Cardiac fibroblast (primary cell): ENCODE results near the gene ZBTB21.

Experiments
- DNase-seq, 2 donors: peaks; one replicate each; pipeline versions ENCODE4 v3.0.0 to v3.0.0-alpha.2; 2010; ENCODE audit warnings: low read depth in 2 of 2
- H3K4me3 ChIP-seq, 2 donors: replicated peaks in 1 of 2; 1 replicate in 1 of 2; 2 replicates in 1 of 2; pipeline ENCODE4 v1.5.1; 2011; ENCODE audit warnings: low read depth in 2 of 2, low read length in 2 of 2, mild to moderate bottlenecking in 2 of 2, moderate library complexity in 1 of 2
- TF ChIP-seq, protein P1 (sequence below): IDR thresholded peaks from one replicate; pipeline ENCODE4 v1.5.1; 2011; ENCODE audit warnings: low read depth, mild to moderate bottlenecking, low read length, inconsistent platforms

ZBTB21 gene

DNA sequence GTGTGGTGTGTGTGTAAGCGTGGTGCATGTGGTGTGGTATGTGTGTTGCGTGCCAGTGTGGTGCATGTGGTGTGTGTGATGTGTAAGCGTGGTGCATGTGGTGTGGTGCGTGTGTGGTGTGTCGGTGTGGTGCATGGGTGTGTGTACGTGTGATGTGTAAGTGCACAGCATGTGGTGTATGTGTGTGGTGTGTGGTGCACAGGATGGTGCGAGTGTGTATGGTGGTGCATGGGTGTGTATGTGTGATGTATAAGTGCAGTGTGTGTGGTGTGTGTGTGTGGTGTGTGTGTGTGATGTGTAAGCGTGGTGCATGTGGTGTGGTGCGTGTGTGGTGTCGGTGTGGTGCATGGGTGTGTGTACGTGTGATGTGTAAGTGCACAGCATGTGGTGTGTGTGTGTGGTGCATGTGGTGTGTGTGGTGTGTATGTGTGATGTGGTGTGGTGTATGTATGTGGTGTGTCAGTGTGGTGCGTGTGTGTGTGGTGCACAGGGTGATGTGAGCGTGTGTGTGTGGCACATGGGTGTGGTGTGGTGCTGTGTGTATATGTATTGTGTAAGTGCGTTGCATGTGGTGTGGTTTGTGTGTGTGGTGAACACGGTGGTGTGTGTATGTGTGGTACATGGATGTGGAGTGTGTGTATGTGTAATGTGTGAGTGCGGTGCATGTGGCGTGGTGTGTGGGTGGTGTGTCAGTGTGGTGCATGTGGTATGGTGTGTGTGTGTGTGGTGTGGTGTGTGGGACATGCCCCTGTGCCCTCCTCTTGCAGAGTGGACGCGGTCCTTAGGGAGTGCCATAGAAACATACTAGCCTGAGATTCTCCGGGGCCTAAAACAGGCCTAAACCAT, 55.3 kb downstream of the ZBTB21 start:
- no peak for DNase-seq
- no peak overlapping the region for H3K4me3 ChIP-seq
- TF ChIP-seq, protein P1, sequence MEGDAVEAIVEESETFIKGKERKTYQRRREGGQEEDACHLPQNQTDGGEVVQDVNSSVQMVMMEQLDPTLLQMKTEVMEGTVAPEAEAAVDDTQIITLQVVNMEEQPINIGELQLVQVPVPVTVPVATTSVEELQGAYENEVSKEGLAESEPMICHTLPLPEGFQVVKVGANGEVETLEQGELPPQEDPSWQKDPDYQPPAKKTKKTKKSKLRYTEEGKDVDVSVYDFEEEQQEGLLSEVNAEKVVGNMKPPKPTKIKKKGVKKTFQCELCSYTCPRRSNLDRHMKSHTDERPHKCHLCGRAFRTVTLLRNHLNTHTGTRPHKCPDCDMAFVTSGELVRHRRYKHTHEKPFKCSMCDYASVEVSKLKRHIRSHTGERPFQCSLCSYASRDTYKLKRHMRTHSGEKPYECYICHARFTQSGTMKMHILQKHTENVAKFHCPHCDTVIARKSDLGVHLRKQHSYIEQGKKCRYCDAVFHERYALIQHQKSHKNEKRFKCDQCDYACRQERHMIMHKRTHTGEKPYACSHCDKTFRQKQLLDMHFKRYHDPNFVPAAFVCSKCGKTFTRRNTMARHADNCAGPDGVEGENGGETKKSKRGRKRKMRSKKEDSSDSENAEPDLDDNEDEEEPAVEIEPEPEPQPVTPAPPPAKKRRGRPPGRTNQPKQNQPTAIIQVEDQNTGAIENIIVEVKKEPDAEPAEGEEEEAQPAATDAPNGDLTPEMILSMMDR = no peak

GRCh38 chr21:41953831-41954653, 56.1 kb downstream of the ZBTB21 start, which contains the start of gene C2CD2:
Gene C2CD2, minus strand, starts transcription at chr21:41954018. Its CDS starts 370 bp downstream, at chr21:41953648.
- TF ChIP-seq, protein P1 = no peak
- H3K4me3 ChIP-seq = peak within 1 kb of the TSS; percentile 65 to 69
- peak; percentile 65 to 82 for DNase-seq

DNA sequence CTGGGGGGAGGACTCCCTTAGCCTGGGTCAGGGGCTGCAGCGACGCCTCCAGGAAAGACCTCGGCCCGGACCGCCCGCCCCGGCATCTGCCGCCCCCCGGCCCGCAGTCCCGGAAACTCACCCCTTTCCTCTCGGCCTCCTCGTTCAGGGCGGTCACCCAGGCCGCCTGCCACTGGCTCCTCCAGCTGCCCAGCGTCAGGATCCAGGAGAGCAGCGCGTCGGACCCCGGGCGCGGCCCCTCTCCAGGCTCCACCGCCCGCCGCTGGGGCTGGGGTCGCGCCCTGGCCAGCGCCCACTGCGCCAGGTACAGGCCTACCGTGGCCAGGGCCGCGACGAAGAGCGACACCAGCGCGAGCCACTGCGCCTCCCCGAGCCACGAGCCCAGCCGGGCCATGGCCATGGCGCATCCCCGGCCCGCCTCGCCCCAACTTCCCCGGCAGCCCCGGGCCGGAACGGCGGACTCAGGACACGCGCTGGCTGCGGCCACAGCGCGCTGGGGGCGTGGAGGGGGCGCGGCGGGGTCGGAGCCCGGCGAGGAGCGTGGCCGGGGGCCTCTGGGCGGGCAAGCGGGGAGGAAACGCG, 56.8 kb downstream of the ZBTB21 start:
- DNase-seq = peak in 1 of 2 donors; percentile 25
- TF ChIP-seq, protein P1 = no peak
- H3K4me3 ChIP-seq = peak overlapping the region; percentile 65 to 69

DNA sequence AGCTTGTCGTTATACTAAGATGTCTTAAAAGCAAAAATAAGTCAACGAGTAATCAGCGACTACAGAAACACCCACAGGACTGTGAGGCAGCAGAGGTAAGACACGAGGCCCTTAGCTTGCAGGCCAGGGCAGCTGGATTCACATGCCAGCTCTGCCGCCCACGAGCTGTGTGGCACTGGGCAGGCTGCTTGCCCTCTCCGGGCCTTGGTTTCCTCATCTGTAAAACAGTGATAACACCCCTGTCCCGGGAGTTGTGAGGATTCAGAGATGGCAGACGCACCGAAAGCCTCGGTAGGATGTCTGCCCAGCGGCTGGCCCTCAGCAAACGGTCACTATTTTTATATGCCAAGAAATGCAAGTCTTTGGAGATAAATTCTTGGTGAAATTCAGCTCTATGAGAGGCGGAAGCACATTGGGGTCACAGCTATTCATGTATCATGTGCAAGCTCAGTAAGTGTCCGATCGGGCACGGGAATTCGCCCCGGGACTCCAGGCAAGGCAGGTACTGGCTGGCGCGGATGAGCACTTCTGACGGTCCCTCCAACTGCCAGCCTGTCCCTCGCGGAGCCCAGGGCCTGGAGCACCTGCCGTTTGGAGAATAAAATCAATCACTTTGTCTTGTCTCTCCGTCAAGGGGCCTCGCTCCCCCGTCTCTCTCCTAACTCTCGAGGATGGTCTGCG, 57.5 kb downstream of the ZBTB21 start:
- TF ChIP-seq, protein P1 = no peak
- peak overlapping the region; percentile 65 to 69 for H3K4me3 ChIP-seq
- DNase-seq = peak in 1 of 2 donors; percentile 40

DNA sequence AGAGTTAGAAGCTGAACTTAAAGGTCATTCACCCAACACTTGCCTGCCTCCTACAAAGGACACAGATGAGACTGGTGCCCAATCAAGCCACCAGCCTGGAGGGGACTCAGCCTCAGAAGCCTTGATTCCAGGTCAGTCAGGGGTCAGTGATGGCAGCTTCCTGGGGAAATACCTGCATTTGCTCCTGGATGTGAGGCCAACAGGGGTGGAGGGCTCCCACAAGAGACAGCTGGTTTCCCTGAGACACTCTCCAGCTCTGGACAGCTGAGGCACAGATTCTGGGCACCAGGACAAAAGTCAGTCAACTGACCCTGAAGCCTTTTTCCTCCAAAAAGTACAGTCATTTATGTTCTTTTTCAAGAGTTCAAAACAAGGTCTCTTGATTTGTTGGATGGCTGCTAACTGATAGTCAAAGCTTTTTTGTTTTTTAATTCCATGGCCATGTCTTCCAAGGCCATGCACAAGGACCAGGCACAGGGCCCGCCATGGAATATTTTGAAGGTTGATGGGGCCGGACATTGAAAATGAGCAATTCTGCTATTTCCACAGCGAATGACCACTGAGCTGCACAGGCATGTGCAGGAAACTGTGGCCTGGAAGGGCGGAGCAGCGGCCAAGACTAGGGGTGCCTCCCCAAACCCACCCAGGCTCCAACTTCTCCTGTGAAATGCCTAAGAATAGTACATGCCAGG, 58.1 kb downstream of the ZBTB21 start:
- DNase-seq = no peak
- TF ChIP-seq, protein P1 = no peak
- peak overlapping the region; percentile 65 to 69 for H3K4me3 ChIP-seq
